Stomach (tissue), 4 donors: ENCODE results near the gene SHANK1.
"Not testable (repeated sequence)": the region's sequence is repeated elsewhere in the genome, so short reads cannot be mapped to it uniquely, and the experiment has no call there.

Source experiments
- EP300 ChIP-seq: sonication (generic); formaldehyde crosslinking; IDR thresholded peaks from one replicate; pipeline ENCODE4 v1.6.1; 2017; ENCODE audit warnings: antibody characterized with exemption
- POLR2A ChIP-seq, 4 donors: fragments of 450-650 bp; IDR thresholded peaks; one replicate each; pipeline ENCODE4 v1.6.1; 2016; ENCODE audit warnings: antibody characterized with exemption in 4 of 4, control low read depth in 2 of 4, mild to moderate bottlenecking in 1 of 4, moderate library complexity in 1 of 4
- TF ChIP-seq, protein P1 (sequence below), 7 experiments: fragments of 450-650 bp in 4 of 7; fragments of 200-600 bp in 3 of 7; sonication (generic) in 3 of 7; IDR thresholded peaks; one replicate each; pipeline ENCODE4 v1.5.1; 2016 to 2019; ENCODE audit warnings: antibody characterized with exemption in 7 of 7, control low read depth in 2 of 7, mild to moderate bottlenecking in 1 of 7

DNA sequence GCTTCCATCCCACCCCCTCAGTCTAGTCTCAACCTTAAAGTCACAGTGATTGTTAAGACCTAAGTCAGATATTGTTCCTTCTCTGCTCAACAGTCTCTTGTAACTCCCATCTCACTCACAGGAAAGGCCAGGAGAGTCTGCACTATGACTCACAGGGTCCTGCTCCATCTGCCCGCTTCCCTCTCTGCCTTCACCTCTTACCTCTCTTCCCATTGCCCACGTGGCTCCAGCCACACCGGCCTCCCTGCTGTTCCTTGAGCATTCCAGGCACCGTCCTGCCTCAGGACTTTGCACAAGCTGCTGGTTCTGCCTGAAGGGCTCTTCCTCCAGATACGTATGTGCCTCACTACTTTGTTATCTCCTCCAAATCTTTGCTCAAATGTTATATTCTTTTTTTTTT is 47.7 kb upstream of the SHANK1 start:
- TF ChIP-seq, protein P1, sequence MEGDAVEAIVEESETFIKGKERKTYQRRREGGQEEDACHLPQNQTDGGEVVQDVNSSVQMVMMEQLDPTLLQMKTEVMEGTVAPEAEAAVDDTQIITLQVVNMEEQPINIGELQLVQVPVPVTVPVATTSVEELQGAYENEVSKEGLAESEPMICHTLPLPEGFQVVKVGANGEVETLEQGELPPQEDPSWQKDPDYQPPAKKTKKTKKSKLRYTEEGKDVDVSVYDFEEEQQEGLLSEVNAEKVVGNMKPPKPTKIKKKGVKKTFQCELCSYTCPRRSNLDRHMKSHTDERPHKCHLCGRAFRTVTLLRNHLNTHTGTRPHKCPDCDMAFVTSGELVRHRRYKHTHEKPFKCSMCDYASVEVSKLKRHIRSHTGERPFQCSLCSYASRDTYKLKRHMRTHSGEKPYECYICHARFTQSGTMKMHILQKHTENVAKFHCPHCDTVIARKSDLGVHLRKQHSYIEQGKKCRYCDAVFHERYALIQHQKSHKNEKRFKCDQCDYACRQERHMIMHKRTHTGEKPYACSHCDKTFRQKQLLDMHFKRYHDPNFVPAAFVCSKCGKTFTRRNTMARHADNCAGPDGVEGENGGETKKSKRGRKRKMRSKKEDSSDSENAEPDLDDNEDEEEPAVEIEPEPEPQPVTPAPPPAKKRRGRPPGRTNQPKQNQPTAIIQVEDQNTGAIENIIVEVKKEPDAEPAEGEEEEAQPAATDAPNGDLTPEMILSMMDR (IDR thresholded peaks at IDR 0.05) = not testable (repeated sequence)
- not testable (repeated sequence) for TF ChIP-seq POLR2A (IDR thresholded peaks at IDR 0.05); EP300
